ENCODE data around the gene SHC2. TPM values are rescaled to one million over a fixed set of nuclear protein-coding genes. Genes with fewer than 3 reads are reported as not detected.

The SHC2 gene
- total and polyA plus RNA-seq, 2 of the 8 experiments (the other 6 are each of a cell fraction or from before 2014, with no cell fraction given), result 4.4 to 7.3 TPM

GRCh38 chr19:461721-462551 is 1.1 kb upstream of the SHC2 start:
- H3K9ac ChIP-seq (replicated peaks in 1 of 4; ENCODE audit: extremely low read depth in 1 of 4, low read depth in 3 of 4, low read length in 3 of 4), result peak overlapping the region in 1 of 4 experiments; percentile 1; a peak in 1 of 7 replicates
- peaks cover 28% of the 10 kb centered on the region; the same call in 1 of the 2 replicates for H3K23me2 ChIP-seq (ENCODE audit: low read depth, low read length)
- ChIA-PET CTCF (ENCODE audit: partially characterized antibody) (interaction anchor here (1.0 to 2.4 kb wide), 7 partner anchors 26 to 77 kb away, joined by 3 to 8 read pairs (median 4); partner anchors contain the start of gene C2CD4C), POLR2A (ENCODE audit: partially characterized antibody) (interaction anchor here (0.9 to 2.4 kb wide), 4 partner anchors 9 to 60 kb away, joined by 3 to 9 read pairs (median 4); a partner anchor contains a TSS)
- H3K18ac ChIP-seq (ENCODE audit: extremely low read depth, low read length), result peak overlapping the region; percentile 78
- no peak overlapping the region for H3K23ac ChIP-seq (ENCODE audit: insufficient read length)
- no peak overlapping the region; the same call in 1 of the 2 replicates for H2BK5ac ChIP-seq (ENCODE audit: low read depth, low read length)
- H3K27ac ChIP-seq (ENCODE audit: low read depth, low read length), result no peak overlapping the region
- H4K91ac ChIP-seq (replicated peaks; ENCODE audit: insufficient read length, low read length), result peak overlapping the region; percentile 80
- 31% methylated on average over 15 of the region's 60 CpGs; no CpG with 5 or more reads in 1 of the 2 experiments for WGBS, 2 experiments (ENCODE audit: extremely low coverage in 1 of 2, insufficient coverage in 1 of 2, insufficient read length in 1 of 2, insufficient replicate concordance in 2 of 2, low coverage in 1 of 2, low lambda C conversion rate in 2 of 2, missing lambda C conversion rate in 1 of 2)
- peak overlapping the region; percentile 90 to 92 for H3K4me2 ChIP-seq (ENCODE audit: insufficient read depth in 1 of 2, low read depth in 2 of 2, low read length in 2 of 2)
- no peak overlapping the region for H3K56ac ChIP-seq (replicated peaks; ENCODE audit: insufficient read length, low read depth, low read length)
- peaks cover 1 to 10% (median 2%) of the 10 kb centered on the region in 4 experiments; a peak in 3 of 7 replicates for H3K4me1 ChIP-seq (replicated peaks in 1 of 4; ENCODE audit: control insufficient read depth in 3 of 4, insufficient read depth in 4 of 4, low read length in 3 of 4)
- no peak overlapping the region for H3K14ac ChIP-seq (ENCODE audit: insufficient read length)
- peak overlapping the region; percentile 92; the same call in 1 of the 2 replicates for H2BK12ac ChIP-seq (ENCODE audit: low read depth, low read length)
- no peak overlapping the region for H4K5ac ChIP-seq (ENCODE audit: insufficient read length, low read depth, low read length)
- H2BK20ac ChIP-seq (ENCODE audit: low read length), result no peak overlapping the region
- H3K79me2 ChIP-seq (ENCODE audit: control insufficient read depth in 1 of 2, insufficient read depth in 2 of 2, low read length in 2 of 2), result no peaks in the 10 kb centered on the region
- H3K27me3 ChIP-seq (replicated peaks in 1 of 4; ENCODE audit: control insufficient read depth in 3 of 4, extremely low read depth in 1 of 4, insufficient read depth in 3 of 4, low read length in 3 of 4), result peaks cover 7 to 32% (median 27%) of the 10 kb centered on the region in 4 experiments
- peak in 1 of 2 experiments; percentile 77 for DNase-seq (ENCODE audit: low read depth in 1 of 2, low spot score in 2 of 2)
- no peak overlapping the region for H2AFZ ChIP-seq (ENCODE audit: low read length)
- H2BK15ac ChIP-seq (ENCODE audit: low read length), result 0 out of 2 replicates have a peak overlapping the region, but pooled peaks have one; percentile 61
- H3K79me1 ChIP-seq (ENCODE audit: low read depth, low read length), result no peaks in the 10 kb centered on the region
- H2BK120ac ChIP-seq (replicated peaks; ENCODE audit: low read depth, low read length), result no peak overlapping the region
- peak overlapping the region; percentile 26 to 65 (median 42) for H3K4me3 ChIP-seq (ENCODE audit: extremely low read depth in 1 of 4, insufficient read depth in 2 of 4, low read depth in 3 of 4, low read length in 4 of 4)
- H2AK5ac ChIP-seq (ENCODE audit: low read depth, low read length), result peak overlapping the region; percentile 53; the same call in 1 of the 2 replicates
- H3K9me3 ChIP-seq (ENCODE audit: insufficient read depth in 2 of 2, low read depth in 1 of 2, low read length in 1 of 2), result no peaks in the 10 kb centered on the region
- no peak for FAIRE-seq
- peaks cover 0 to 6% of the 10 kb centered on the region in 2 experiments for H4K20me1 ChIP-seq (replicated peaks in 1 of 2; ENCODE audit: control insufficient read depth in 1 of 2, insufficient read depth in 2 of 2, low read length in 2 of 2)
- no peak overlapping the region for H4K8ac ChIP-seq (ENCODE audit: extremely low read depth, insufficient read depth, low read length)
- H3K36me3 ChIP-seq (ENCODE audit: control insufficient read depth in 2 of 4, insufficient read depth in 4 of 4, low read length in 3 of 4), result no peaks in the 10 kb centered on the region
- peak overlapping the region; percentile 57 for H3K4ac ChIP-seq (replicated peaks; ENCODE audit: insufficient read length, low read depth, low read length)
- peak; percentile 50; the same call in 1 of the 2 replicates for TF ChIP-seq BACH1 (IDR thresholded peaks at IDR 0.05; ENCODE audit: low read length)
- TF ChIP-seq EZH2 (IDR thresholded peaks at IDR 0.05; ENCODE audit: low read depth, low read length, severe bottlenecking), result peak; percentile 51
- no peak for TF ChIP-seq KDM4A (IDR thresholded peaks at IDR 0.05; ENCODE audit: low read depth, low read length, severe bottlenecking)
- TF ChIP-seq RNF2 (IDR thresholded peaks at IDR 0.05; ENCODE audit: borderline replicate concordance, low read depth, low read length, missing control alignments, poor library complexity, severe bottlenecking), result no peak
- no peak for TF ChIP-seq JUN (IDR thresholded peaks at IDR 0.05; ENCODE audit: low read depth, low read length)
- no peak for TF ChIP-seq GABPA (IDR thresholded peaks at IDR 0.05; ENCODE audit: borderline replicate concordance, insufficient read depth, low read length)
- peak; percentile 40 for TF ChIP-seq ASH2L (IDR thresholded peaks at IDR 0.05; ENCODE audit: low read length)
- no peak for TF ChIP-seq NANOG (IDR thresholded peaks at IDR 0.05; ENCODE audit: insufficient read depth, low read depth, low read length, poor library complexity, severe bottlenecking)
- no peak for TF ChIP-seq HDAC6 (IDR thresholded peaks at IDR 0.05; ENCODE audit: low read depth, low read length)
- TF ChIP-seq RBBP5 (IDR thresholded peaks at IDR 0.05; ENCODE audit: borderline replicate concordance, low read depth, low read length), result peak; percentile 42; the same call in 1 of the 2 replicates

Data from H1 (cell line).